A549 (cell line): ENCODE results near the gene ASPSCR1.

Source experiments
- CEBPB ChIP-seq, 2 experiments: fragments of >200 bp in 1 of 2; sonication (Bioruptor Twin) in 1 of 2; formaldehyde crosslinking in 1 of 2; IDR thresholded peaks; 2 replicates each; pipeline ENCODE4 v1.6.1; 2012 to 2016
- ELK1 ChIP-seq: fragments of 150-350 bp; IDR thresholded peaks from 2 replicates; pipeline ENCODE4 v1.6.1; 2014; ENCODE audit warnings: low read depth, mild to moderate bottlenecking, low read length
- EP300 ChIP-seq, 2 experiments: fragments of >200 bp; sonication (Bioruptor Twin); formaldehyde crosslinking; IDR thresholded peaks; 2 replicates in 1 of 2; 3 replicates in 1 of 2; pipeline ENCODE4 v1.6.1; 2016 to 2017
- JUN ChIP-seq, 2 experiments: fragments of >200 bp; sonication (Bioruptor Twin); formaldehyde crosslinking; IDR thresholded peaks; 2 replicates in 1 of 2; 3 replicates in 1 of 2; pipeline ENCODE4 v1.6.1; 2016 to 2017
- JUNB ChIP-seq: fragments of >200 bp; sonication (Bioruptor Twin); formaldehyde crosslinking; IDR thresholded peaks from 2 replicates; pipeline ENCODE4 v1.6.1; 2016
- MAFK ChIP-seq: fragments of 450-650 bp; IDR thresholded peaks from 2 replicates; pipeline ENCODE4 v1.6.1; 2014; ENCODE audit not compliant: partially characterized antibody
- POLR2A ChIP-seq: IDR thresholded peaks from 2 replicates; pipeline ENCODE4 v1.6.1; 2012; ENCODE audit warnings: mild to moderate bottlenecking, low read length
- POLR2AphosphoS2 ChIP-seq: conservative IDR thresholded peaks from 2 replicates; pipeline ENCODE4 v1.6.1; 2012; ENCODE audit warnings: low read length, improper control_type of control experiment, inconsistent platforms
- RAD21 ChIP-seq, 2 experiments: fragments of >200 bp in 1 of 2; sonication (Bioruptor Twin) in 1 of 2; formaldehyde crosslinking in 1 of 2; IDR thresholded peaks in 1 of 2; conservative IDR thresholded peaks in 1 of 2; 2 replicates in 1 of 2; 3 replicates in 1 of 2; pipeline ENCODE4 v1.6.1; 2012 to 2018; ENCODE audit warnings: inconsistent platforms in 1 of 2
- RCOR1 ChIP-seq: fragments of 150-350 bp; IDR thresholded peaks from 2 replicates; pipeline ENCODE4 v1.6.1; 2014; ENCODE audit warnings: antibody characterized with exemption, low read length, low read depth
- TFCP2L1 ChIP-seq: fragments of 250-450 bp; sonication (Bioruptor Pico); IDR thresholded peaks from 2 replicates; pipeline ENCODE4 v1.5.0; 2021; ENCODE audit warnings: mild to moderate bottlenecking
- ZC3H11A ChIP-seq: fragments of 450-650 bp; IDR thresholded peaks from 2 replicates; pipeline ENCODE4 v1.6.1; 2014; ENCODE audit warnings: antibody characterized with exemption, mild to moderate bottlenecking
- TF ChIP-seq, protein P1 (sequence below): fragments of >200 bp; sonication (Bioruptor Twin); formaldehyde crosslinking; IDR thresholded peaks from 3 replicates; pipeline ENCODE4 v1.5.1; 2016
- TF ChIP-seq, protein P2 (sequence below): fragments of 200-600 bp; sonication (generic); IDR thresholded peaks from 2 replicates; pipeline ENCODE4 v1.6.1; 2016; ENCODE audit warnings: antibody characterized with exemption, mild to moderate bottlenecking, moderate library complexity

DNA sequence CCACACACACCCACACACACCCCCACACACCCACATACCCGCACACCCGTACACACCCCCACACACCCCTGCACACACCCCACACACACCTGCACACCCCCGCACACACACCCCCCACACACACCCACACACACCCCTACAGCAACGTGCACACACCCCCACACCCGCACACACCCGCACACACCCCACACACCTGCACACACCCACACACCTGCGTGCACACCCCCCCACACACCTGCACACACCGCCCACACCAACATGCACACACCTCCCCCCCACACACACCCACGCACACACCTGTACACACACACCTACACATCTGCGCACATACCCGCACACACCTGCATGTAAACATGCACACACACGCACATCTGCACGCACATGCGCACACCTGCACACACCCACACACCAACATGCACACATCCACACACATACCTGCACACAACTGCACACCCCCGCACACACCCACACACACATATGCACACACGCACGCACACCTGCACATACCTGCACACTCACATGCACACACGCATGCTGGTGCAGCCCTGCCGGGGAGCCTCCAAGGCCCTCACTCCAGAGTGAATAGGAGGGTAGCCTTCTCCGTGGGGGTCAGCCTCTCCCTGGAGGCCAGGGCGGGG, 7.5 kb downstream of the ASPSCR1 start:
- TF ChIP-seq RAD21 (conservative IDR thresholded peaks at IDR 0.05 in 1 of 2, IDR thresholded peaks at IDR 0.05 in 1 of 2) (no peak), POLR2A (no peak), JUNB (no peak), ELK1 (no peak), CEBPB (IDR thresholded peaks at IDR 0.05) (no peak), POLR2AphosphoS2 (no peak), EP300 (IDR thresholded peaks at IDR 0.05) (no peak), MAFK (no peak), ZC3H11A (no peak), TFCP2L1 (CRISPR knock-in tag) (no peak), JUN (IDR thresholded peaks at IDR 0.05) (no peak), RCOR1 (no peak)
- TF ChIP-seq, protein P1, sequence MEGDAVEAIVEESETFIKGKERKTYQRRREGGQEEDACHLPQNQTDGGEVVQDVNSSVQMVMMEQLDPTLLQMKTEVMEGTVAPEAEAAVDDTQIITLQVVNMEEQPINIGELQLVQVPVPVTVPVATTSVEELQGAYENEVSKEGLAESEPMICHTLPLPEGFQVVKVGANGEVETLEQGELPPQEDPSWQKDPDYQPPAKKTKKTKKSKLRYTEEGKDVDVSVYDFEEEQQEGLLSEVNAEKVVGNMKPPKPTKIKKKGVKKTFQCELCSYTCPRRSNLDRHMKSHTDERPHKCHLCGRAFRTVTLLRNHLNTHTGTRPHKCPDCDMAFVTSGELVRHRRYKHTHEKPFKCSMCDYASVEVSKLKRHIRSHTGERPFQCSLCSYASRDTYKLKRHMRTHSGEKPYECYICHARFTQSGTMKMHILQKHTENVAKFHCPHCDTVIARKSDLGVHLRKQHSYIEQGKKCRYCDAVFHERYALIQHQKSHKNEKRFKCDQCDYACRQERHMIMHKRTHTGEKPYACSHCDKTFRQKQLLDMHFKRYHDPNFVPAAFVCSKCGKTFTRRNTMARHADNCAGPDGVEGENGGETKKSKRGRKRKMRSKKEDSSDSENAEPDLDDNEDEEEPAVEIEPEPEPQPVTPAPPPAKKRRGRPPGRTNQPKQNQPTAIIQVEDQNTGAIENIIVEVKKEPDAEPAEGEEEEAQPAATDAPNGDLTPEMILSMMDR, result no peak
- TF ChIP-seq, protein P2, sequence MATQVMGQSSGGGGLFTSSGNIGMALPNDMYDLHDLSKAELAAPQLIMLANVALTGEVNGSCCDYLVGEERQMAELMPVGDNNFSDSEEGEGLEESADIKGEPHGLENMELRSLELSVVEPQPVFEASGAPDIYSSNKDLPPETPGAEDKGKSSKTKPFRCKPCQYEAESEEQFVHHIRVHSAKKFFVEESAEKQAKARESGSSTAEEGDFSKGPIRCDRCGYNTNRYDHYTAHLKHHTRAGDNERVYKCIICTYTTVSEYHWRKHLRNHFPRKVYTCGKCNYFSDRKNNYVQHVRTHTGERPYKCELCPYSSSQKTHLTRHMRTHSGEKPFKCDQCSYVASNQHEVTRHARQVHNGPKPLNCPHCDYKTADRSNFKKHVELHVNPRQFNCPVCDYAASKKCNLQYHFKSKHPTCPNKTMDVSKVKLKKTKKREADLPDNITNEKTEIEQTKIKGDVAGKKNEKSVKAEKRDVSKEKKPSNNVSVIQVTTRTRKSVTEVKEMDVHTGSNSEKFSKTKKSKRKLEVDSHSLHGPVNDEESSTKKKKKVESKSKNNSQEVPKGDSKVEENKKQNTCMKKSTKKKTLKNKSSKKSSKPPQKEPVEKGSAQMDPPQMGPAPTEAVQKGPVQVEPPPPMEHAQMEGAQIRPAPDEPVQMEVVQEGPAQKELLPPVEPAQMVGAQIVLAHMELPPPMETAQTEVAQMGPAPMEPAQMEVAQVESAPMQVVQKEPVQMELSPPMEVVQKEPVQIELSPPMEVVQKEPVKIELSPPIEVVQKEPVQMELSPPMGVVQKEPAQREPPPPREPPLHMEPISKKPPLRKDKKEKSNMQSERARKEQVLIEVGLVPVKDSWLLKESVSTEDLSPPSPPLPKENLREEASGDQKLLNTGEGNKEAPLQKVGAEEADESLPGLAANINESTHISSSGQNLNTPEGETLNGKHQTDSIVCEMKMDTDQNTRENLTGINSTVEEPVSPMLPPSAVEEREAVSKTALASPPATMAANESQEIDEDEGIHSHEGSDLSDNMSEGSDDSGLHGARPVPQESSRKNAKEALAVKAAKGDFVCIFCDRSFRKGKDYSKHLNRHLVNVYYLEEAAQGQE, result no peak
